ENCODE measurements around the gene MTF2.

MTF2 gene

DNA sequence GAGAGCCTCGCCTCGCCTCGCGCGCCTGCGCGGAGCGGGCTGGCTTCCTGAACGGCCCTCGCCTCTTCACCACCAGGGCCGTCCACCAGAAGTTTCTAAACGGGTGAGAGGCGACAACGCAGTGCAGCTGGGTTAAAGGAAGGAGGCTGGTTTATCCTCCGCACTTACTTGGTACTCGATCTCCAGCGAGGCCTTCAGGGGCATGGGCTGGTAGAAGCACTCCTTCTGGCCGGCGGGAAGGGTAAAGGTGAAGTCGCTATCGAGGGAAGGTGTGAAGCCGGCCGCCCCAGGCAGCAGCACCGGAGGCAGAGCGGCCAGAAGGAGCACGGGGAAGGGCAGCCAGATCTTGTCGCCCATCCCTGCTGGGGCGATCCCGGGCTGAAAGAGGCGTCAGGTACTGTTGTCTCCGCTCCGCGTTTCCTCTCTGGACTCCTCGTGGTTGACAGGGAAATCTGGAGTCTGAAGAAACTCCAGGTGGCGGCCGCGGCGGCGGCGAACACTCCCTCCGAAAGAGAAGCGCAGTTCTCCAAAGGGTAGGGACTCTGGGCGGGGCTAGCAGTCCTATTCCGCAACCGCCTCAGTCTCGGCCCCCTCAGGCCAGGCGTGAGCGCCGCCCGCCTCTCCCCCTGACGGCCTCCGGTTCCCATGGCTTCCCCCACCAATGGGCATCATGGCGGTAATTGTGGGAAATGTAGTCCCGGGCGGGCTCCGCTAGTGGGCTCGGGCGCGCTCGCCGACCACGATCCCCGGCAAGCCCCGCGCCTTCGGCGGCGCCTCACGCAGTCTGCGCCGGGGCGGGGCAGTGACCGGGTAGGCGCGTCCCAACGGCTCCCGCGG lies 101.0 kb downstream of the MTF2 start, which contains the start of gene TMED5:
Gene TMED5 (minus strand): TSS at position 528 of the 837 bp plus-strand sequence. CDS start 171 bp downstream, at position 357.
- TF ChIP-seq, protein P1, sequence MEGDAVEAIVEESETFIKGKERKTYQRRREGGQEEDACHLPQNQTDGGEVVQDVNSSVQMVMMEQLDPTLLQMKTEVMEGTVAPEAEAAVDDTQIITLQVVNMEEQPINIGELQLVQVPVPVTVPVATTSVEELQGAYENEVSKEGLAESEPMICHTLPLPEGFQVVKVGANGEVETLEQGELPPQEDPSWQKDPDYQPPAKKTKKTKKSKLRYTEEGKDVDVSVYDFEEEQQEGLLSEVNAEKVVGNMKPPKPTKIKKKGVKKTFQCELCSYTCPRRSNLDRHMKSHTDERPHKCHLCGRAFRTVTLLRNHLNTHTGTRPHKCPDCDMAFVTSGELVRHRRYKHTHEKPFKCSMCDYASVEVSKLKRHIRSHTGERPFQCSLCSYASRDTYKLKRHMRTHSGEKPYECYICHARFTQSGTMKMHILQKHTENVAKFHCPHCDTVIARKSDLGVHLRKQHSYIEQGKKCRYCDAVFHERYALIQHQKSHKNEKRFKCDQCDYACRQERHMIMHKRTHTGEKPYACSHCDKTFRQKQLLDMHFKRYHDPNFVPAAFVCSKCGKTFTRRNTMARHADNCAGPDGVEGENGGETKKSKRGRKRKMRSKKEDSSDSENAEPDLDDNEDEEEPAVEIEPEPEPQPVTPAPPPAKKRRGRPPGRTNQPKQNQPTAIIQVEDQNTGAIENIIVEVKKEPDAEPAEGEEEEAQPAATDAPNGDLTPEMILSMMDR (IDR thresholded peaks at IDR 0.05), result no peak
- Histone ChIP-seq H3K27me3 (ENCODE audit: control insufficient read depth, insufficient read depth, low read length) (no peaks in the 10 kb centered on the region), H2AFZ (peak within 1 kb of the TSS; percentile 98), H3K79me2 (peaks cover 10% of the 10 kb centered on the region), H3K4me1 (no peaks in the 10 kb centered on the region), H3K9me3 (ENCODE audit: control insufficient read depth, low read length) (no peaks in the 10 kb centered on the region), H3K9ac (no peak within 1 kb of the TSS), H3K4me2 (ENCODE audit: low read length) (peak within 1 kb of the TSS; percentile 99), H3K36me3 (ENCODE audit: control insufficient read depth, insufficient read depth, low read length) (no peaks in the 10 kb centered on the region), H3K27ac (peak within 1 kb of the TSS; percentile 94), H3K4me3 (ENCODE audit: low read depth, low read length) (peak within 1 kb of the TSS; percentile 93)

DNA sequence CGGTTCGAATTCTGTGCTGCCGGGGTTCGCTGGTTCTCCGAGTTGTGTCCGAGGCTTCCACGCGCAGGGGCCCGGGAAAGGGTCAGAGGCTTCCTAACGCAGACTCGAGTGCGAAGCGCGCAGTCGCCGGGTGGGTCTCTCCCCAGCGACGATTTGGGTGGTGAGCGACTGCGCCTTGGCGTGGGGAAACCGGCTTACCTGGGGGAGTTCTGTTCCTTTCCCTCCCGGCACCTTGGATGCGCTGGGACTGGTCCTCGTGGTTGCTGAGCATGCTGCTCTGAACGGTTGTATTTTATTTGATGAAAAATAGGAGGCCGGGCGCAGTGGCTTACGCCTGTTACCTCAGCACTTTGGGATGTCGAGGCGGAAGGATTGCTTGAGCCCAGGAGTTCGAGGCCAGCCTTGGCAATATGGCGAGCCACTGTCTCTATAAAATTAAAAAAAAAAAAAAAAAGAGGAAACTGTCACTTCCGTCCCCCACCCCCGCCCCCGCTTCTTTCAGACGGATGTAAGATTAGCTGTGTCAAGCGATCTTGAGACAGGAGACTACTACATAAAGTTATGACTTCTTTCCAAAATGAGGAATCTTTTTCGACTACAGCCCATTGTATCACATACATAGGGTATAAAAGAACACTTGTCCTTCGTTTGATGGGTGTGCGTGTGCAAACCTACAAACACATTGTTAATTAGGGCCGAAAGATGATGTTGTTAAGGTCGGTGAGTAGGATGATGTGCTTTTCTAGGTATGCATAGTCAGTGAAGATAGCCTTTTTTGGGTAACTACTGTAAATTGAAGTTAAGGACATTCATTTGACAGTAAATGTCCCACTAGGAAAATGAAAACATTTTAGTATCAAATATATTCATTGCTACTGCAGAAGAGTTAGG lies 101.9 kb downstream of the MTF2 start, which contains the start of gene CCDC18:
Gene CCDC18 (plus strand): TSS at position 2 of the 891 bp plus-strand sequence. CDS start 2,638 bp downstream, outside the sequence.
- H3K79me2 ChIP-seq, result peaks cover 6% of the 10 kb centered on the region

DNA sequence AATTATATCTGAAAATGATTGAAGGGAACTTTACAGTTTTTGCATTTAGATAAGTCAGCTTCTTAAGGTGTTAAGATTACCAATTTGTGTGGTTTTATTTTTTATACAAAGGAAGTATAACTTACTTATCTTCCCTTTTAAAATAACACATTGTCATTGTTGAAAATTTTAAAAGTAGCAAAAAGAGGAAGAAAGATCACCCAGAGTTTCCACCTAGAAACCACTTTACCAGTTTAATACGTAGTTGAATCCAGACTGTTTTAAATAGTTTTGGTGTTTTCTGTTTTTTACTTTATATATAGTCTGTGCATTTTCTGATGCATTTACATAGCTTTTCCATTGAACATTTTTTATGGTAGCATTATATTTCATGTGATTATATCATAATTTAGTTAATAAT lies 107.6 kb downstream of the MTF2 start:
- Histone ChIP-seq H2AFZ (no peak overlapping the region), H3K27me3 (ENCODE audit: control insufficient read depth, insufficient read depth, low read length) (no peaks in the 10 kb centered on the region), H3K27ac (no peak overlapping the region), H3K4me1 (no peaks in the 10 kb centered on the region), H3K9me3 (ENCODE audit: control insufficient read depth, low read length) (no peaks in the 10 kb centered on the region), H3K4me2 (ENCODE audit: low read length) (no peak overlapping the region), H3K79me2 (no peaks in the 10 kb centered on the region), H3K36me3 (ENCODE audit: control insufficient read depth, insufficient read depth, low read length) (no peaks in the 10 kb centered on the region), H3K9ac (no peak overlapping the region), H3K4me3 (ENCODE audit: low read depth, low read length) (no peak overlapping the region)
- TF ChIP-seq, protein P1 (IDR thresholded peaks at IDR 0.05), result no peak

More for the DNA sequence above, 101.9 kb downstream of the MTF2 start, which contains the start of gene CCDC18:
- TF ChIP-seq, protein P1 (IDR thresholded peaks at IDR 0.05), result no peak
- no peaks in the 10 kb centered on the region for H3K27me3 ChIP-seq (ENCODE audit: control insufficient read depth, insufficient read depth, low read length)
- H3K9me3 ChIP-seq (ENCODE audit: control insufficient read depth, low read length), result no peaks in the 10 kb centered on the region
- peak within 1 kb of the TSS; percentile 98 for H2AFZ ChIP-seq
- no peaks in the 10 kb centered on the region for H3K4me1 ChIP-seq
- H3K27ac ChIP-seq, result peak within 1 kb of the TSS; percentile 94
- peak within 1 kb of the TSS; percentile 99 for H3K4me2 ChIP-seq (ENCODE audit: low read length)
- H3K9ac ChIP-seq, result no peak within 1 kb of the TSS
- no peaks in the 10 kb centered on the region for H3K36me3 ChIP-seq (ENCODE audit: control insufficient read depth, insufficient read depth, low read length)
- peak within 1 kb of the TSS; percentile 93 for H3K4me3 ChIP-seq (ENCODE audit: low read depth, low read length)

Measured in parathyroid adenoma (tissue), 2 donors.